ENCODE measurements around the gene TEX54.
A peak's percentile ranks its signal among the peaks of the same experiment; 100 is the strongest.

Gene TEX54

DNA sequence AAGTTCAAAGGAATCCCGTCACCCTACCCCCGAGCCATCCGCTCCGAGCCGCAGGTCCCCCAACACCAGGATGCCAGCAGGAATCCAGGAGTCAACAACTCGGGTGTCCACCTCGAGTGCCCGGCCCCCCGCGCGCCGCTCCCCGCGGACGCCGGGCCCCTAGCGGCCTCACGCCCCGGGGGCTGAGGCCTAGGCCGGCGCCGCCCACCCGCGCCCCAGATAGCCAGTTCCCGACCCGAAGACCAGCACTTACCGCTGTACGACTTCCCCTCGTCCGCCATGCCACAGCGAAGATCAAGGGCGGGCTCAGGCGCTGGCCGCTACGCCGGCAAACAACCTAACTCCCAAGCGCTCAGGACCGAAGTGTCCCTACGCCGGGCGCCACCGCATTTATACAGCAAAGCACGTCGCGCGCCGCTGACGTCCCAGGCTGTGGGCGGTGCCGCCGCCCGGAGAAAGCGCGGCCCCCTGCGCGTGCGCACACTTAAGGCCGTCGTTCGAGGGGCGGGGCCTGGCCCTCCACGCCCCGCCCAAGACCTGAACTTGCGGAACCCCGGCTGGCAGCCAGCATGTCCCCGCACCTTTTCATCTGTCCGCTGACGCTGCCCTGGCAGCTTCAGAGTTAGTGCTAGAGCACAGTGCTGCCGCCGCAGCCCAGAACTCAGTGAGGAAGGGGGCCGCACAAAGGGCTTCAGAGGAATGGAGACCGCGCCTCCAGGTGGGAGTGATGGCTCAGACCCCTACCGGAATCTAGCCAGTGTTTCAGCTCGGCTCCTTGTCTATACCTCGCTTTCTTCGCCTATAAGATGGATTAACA lies 27.4 kb downstream of the TEX54 start, which contains the start of gene NXF1:
NXF1 (minus strand) TSS at position 365 of the 817 bp plus-strand sequence; CDS start at position 281, 84 bp downstream.
- peak; percentile 100 for TF ChIP-seq POLR2AphosphoS5 (IDR thresholded peaks at IDR 0.05; ENCODE audit: low read depth, low read length)
- TF ChIP-seq, protein P1, sequence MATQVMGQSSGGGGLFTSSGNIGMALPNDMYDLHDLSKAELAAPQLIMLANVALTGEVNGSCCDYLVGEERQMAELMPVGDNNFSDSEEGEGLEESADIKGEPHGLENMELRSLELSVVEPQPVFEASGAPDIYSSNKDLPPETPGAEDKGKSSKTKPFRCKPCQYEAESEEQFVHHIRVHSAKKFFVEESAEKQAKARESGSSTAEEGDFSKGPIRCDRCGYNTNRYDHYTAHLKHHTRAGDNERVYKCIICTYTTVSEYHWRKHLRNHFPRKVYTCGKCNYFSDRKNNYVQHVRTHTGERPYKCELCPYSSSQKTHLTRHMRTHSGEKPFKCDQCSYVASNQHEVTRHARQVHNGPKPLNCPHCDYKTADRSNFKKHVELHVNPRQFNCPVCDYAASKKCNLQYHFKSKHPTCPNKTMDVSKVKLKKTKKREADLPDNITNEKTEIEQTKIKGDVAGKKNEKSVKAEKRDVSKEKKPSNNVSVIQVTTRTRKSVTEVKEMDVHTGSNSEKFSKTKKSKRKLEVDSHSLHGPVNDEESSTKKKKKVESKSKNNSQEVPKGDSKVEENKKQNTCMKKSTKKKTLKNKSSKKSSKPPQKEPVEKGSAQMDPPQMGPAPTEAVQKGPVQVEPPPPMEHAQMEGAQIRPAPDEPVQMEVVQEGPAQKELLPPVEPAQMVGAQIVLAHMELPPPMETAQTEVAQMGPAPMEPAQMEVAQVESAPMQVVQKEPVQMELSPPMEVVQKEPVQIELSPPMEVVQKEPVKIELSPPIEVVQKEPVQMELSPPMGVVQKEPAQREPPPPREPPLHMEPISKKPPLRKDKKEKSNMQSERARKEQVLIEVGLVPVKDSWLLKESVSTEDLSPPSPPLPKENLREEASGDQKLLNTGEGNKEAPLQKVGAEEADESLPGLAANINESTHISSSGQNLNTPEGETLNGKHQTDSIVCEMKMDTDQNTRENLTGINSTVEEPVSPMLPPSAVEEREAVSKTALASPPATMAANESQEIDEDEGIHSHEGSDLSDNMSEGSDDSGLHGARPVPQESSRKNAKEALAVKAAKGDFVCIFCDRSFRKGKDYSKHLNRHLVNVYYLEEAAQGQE (IDR thresholded peaks at IDR 0.05; ENCODE audit: insufficient read depth in 1 of 2, low read depth in 2 of 2, low read length in 2 of 2): peak in 1 of 2 experiments; percentile 65
- TF ChIP-seq TAF1 (IDR thresholded peaks at IDR 0.05; ENCODE audit: borderline replicate concordance, insufficient read depth, low read length): peak; percentile 99
- TF ChIP-seq SIN3A (IDR thresholded peaks at IDR 0.05; ENCODE audit: borderline replicate concordance, insufficient read depth, low read length): peak; percentile 90; the same call in 1 of the 2 replicates
- TF ChIP-seq FOXP2 (optimal IDR thresholded peaks at IDR 0.05; ENCODE audit: borderline replicate concordance, extremely low read depth, extremely low read length, insufficient read depth): peak; percentile 56

DNA sequence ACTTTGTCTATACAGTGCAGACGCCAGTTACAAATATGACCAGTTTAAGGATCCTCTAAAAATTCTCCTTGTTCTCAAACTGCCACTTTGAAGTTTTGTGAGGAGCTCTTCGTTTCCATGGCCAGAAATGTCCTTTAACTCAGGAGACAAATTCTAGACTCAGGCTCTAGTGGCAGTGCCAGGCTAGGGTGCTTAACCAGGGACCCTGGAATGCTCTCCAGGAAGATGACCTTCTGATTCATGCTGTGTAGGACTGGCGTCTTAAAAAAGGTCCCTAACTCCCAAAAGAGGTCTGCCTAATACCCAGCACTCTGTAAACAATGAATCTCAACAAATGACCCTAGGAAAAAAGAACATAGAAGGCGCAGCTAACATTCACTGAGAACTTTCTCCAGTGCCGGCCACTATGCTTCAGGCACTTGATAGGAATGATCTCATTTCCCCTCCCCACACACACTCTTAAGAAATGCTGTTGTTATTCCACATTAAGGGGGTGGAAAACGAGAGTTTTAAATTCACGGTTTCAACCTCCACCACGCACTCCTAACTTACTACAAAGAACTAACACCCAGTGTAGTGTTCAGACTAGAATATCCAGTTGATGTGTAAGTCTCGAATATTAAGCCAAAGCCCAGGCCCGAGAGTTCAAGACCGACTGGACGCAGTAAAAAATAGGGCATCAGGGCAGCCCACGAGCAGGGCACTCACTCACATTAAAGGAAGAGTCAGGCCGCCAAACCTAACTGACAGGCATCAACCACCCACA lies 28.1 kb downstream of the TEX54 start:
- TF ChIP-seq SIN3A (IDR thresholded peaks at IDR 0.05; ENCODE audit: borderline replicate concordance, insufficient read depth, low read length) (no peak), POLR2AphosphoS5 (IDR thresholded peaks at IDR 0.05; ENCODE audit: low read depth, low read length) (no peak), FOXP2 (optimal IDR thresholded peaks at IDR 0.05; ENCODE audit: borderline replicate concordance, extremely low read depth, extremely low read length, insufficient read depth) (no peak), TAF1 (IDR thresholded peaks at IDR 0.05; ENCODE audit: borderline replicate concordance, insufficient read depth, low read length) (no peak)
- TF ChIP-seq, protein P1 (IDR thresholded peaks at IDR 0.05; ENCODE audit: insufficient read depth in 1 of 2, low read depth in 2 of 2, low read length in 2 of 2): no peak

DNA sequence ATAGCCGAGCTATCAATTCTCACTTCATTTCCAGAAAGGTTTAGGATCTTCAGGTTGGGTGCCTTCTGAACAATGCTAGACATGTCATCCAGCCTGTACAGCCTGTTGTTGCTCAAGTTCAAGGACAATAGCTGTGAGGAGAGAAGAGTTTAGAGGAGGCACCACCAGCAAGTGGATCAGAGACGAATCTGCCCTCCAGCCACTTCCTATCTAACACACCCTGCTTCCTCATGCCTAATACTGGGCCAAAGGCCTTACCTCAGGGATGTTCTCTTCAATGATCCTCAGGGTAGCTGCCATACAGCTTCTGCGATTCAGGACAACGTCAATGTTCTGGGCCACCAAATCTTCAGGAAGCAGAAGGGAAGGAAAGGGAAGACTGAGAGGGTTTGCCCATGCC lies 31.6 kb downstream of the TEX54 start:
- TF ChIP-seq POLR2AphosphoS5 (IDR thresholded peaks at IDR 0.05; ENCODE audit: low read depth, low read length): no peak
- TF ChIP-seq, protein P1 (IDR thresholded peaks at IDR 0.05; ENCODE audit: insufficient read depth in 1 of 2, low read depth in 2 of 2, low read length in 2 of 2): no peak
- TF ChIP-seq FOXP2 (optimal IDR thresholded peaks at IDR 0.05; ENCODE audit: borderline replicate concordance, extremely low read depth, extremely low read length, insufficient read depth): no peak
- no peak for TF ChIP-seq TAF1 (IDR thresholded peaks at IDR 0.05; ENCODE audit: borderline replicate concordance, insufficient read depth, low read length)
- no peak for TF ChIP-seq SIN3A (IDR thresholded peaks at IDR 0.05; ENCODE audit: borderline replicate concordance, insufficient read depth, low read length)

- TF ChIP-seq, protein P1 (IDR thresholded peaks at IDR 0.05; ENCODE audit: insufficient read depth in 1 of 2, low read depth in 2 of 2, low read length in 2 of 2): no peak
Observed at GRCh38 chr11:62799486-62799885, 33.2 kb downstream of the TEX54 start.

Data from PFSK-1 (cell line).